HG02970 (cell line): ENCODE measurements around the gene THEMIS2.

ENCODE experiments used
- ATAC-seq: cut with Tn5 transposase; IDR thresholded peaks from one replicate; pipeline ENCODE4 v1.9.1; 2021; ENCODE audit warnings: mild to moderate bottlenecking, moderate library complexity, moderate number of reproducible peaks; ENCODE audit not compliant: unreplicated experiment, low FRiP score

THEMIS2 gene

GRCh38 chr1:27885114-27885528, 12.8 kb downstream of the THEMIS2 start:
- no peak for ATAC-seq

GRCh38 chr1:27885621-27886352, 13.4 kb downstream of the THEMIS2 start:
- ATAC-seq = no peak

GRCh38 chr1:27886353-27886679, 14.0 kb downstream of the THEMIS2 start:
- no peak for ATAC-seq

- ATAC-seq = no peak
These were observed 14.4 kb downstream of the THEMIS2 start for GRCh38 chr1:27886744-27887143.

GRCh38 chr1:27887215-27888021, 15.1 kb downstream of the THEMIS2 start:
- ATAC-seq = no peak

- no peak for ATAC-seq
These were observed 17.2 kb downstream of the THEMIS2 start for GRCh38 chr1:27889506-27889905.

GRCh38 chr1:27891196-27891889, 19.0 kb downstream of the THEMIS2 start:
- no peak for ATAC-seq

- ATAC-seq = no peak
These were observed 22.2 kb downstream of the THEMIS2 start for GRCh38 chr1:27894521-27894920.

GRCh38 chr1:27906759-27907158, 34.4 kb downstream of the THEMIS2 start:
- no peak for ATAC-seq

GRCh38 chr1:27912429-27912828, 40.1 kb downstream of the THEMIS2 start:
- ATAC-seq = no peak

GRCh38 chr1:27915082-27915575, 42.8 kb downstream of the THEMIS2 start:
- no peak for ATAC-seq

- no peak for ATAC-seq
These were observed 49.9 kb downstream of the THEMIS2 start for GRCh38 chr1:27922272-27922671.

GRCh38 chr1:27928216-27928954, 56.0 kb downstream of the THEMIS2 start:
- no peak for ATAC-seq

- no peak for ATAC-seq
These were observed 58.8 kb downstream of the THEMIS2 start for GRCh38 chr1:27931184-27931583.

- ATAC-seq = no peak
These were observed 59.4 kb downstream of the THEMIS2 start for GRCh38 chr1:27931759-27932158.

GRCh38 chr1:27934818-27935549, 62.6 kb downstream of the THEMIS2 start, which contains the start of gene SMPDL3B:
SMPDL3B (plus strand) TSS chr1:27935000; CDS start chr1:27935184, 184 bp downstream.
- no peak for ATAC-seq

- ATAC-seq = no peak
These were observed 63.4 kb downstream of the THEMIS2 start for GRCh38 chr1:27935721-27936120.
